IMR-90 (cell line): Measurements from ENCODE around the gene ATP9B. TPM values are rescaled to one million over a fixed set of nuclear protein-coding genes. Genes with fewer than 3 reads are reported as not detected.

Source experiments
- ATAC-seq: fragments of 200-7000 bp; cut with Tn5 transposase; 2 replicates; pipeline ENCODE4 v1.9.1; 2020; ENCODE audit warnings: low read depth, mild to moderate bottlenecking, moderate library complexity
- BruUV-seq: library from RNA; stranded (reverse); fragments of 400-500 nt; replicated peaks from 2 replicates; lab custom pipeline; 2021; lab: Mats Ljungman, UMichigan
- CTCF ChIA-PET: fragments of 300-600 bp; formaldehyde crosslinking; extraction: SDS; loops from one replicate; lab custom pipeline; 2021; ENCODE audit warnings: antibody characterized with exemption; lab: Yijun Ruan, JAX
- POLR2A ChIA-PET: fragments of 300-600 bp; sonication (Branson Sonifier 250); formaldehyde crosslinking; loops from one replicate; lab custom pipeline; 2022; ENCODE audit warnings: antibody characterized with exemption; ENCODE audit not compliant: unreplicated experiment; lab: Charles Lee
- DNase-seq: peaks from one replicate; pipeline ENCODE4 v3.0.0; 2013
- H2AFZ ChIP-seq: replicated peaks from 2 replicates; pipeline ENCODE3; 2013; ENCODE audit warnings: low read length, mild to moderate bottlenecking; ENCODE audit not compliant: poor library complexity
- H2AK5ac ChIP-seq: 2 replicates; pipeline ENCODE4 v1.6.1; 2013; ENCODE audit warnings: low read depth, low read length, inconsistent platforms
- H2AK9ac ChIP-seq: replicated peaks from 2 replicates; pipeline ENCODE3; 2013; ENCODE audit warnings: mild to moderate bottlenecking, low read depth, low read length, moderate library complexity; ENCODE audit not compliant: poor library complexity
- H2BK120ac ChIP-seq: 2 replicates; pipeline ENCODE4 v1.6.1; 2013; ENCODE audit warnings: low read depth, low read length, inconsistent platforms
- H2BK15ac ChIP-seq: 3 replicates; pipeline ENCODE4 v1.6.1; 2013; ENCODE audit warnings: low read depth, low read length, inconsistent platforms
- H2BK20ac ChIP-seq: 2 replicates; pipeline ENCODE4 v1.6.1; 2013; ENCODE audit warnings: low read depth, mild to moderate bottlenecking, inconsistent platforms, low read length, moderate library complexity
- H2BK5ac ChIP-seq: 2 replicates; pipeline ENCODE4 v1.6.1; 2013; ENCODE audit warnings: mild to moderate bottlenecking, low read depth, low read length, inconsistent platforms; ENCODE audit not compliant: poor library complexity, severe bottlenecking
- H3K14ac ChIP-seq: replicated peaks from 2 replicates; pipeline ENCODE4 v1.6.1; 2013; ENCODE audit warnings: low read depth, low read length, inconsistent platforms
- H3K18ac ChIP-seq: 2 replicates; pipeline ENCODE4 v1.6.1; 2013; ENCODE audit warnings: low read depth, low read length, control low read depth
- H3K23ac ChIP-seq: 2 replicates; pipeline ENCODE4 v1.6.1; 2013; ENCODE audit warnings: low read depth, low read length, inconsistent platforms
- H3K27ac ChIP-seq: 2 replicates; pipeline ENCODE4 v1.5.1; 2013; ENCODE audit warnings: mild to moderate bottlenecking, control low read depth, low read length; ENCODE audit not compliant: insufficient read depth
- H3K27me3 ChIP-seq: 2 replicates; pipeline ENCODE4 v1.6.1; 2013; ENCODE audit warnings: low read length; ENCODE audit not compliant: control insufficient read depth, insufficient read depth
- H3K36me3 ChIP-seq: 2 replicates; pipeline ENCODE4 v1.6.1; 2013; ENCODE audit warnings: low read length, mixed read lengths; ENCODE audit not compliant: control insufficient read depth, insufficient read depth
- H3K4ac ChIP-seq: 2 replicates; pipeline ENCODE4 v1.6.1; 2013; ENCODE audit warnings: low read depth, low read length, inconsistent platforms
- H3K4me1 ChIP-seq: 2 replicates; pipeline ENCODE4 v1.6.1; 2013; ENCODE audit warnings: low read length, mixed read lengths; ENCODE audit not compliant: control insufficient read depth, insufficient read depth
- H3K4me2 ChIP-seq: 2 replicates; pipeline ENCODE4 v1.6.1; 2013; ENCODE audit warnings: low read depth, mild to moderate bottlenecking, control low read depth, low read length, moderate library complexity
- H3K4me3 ChIP-seq: 2 replicates; pipeline ENCODE4 v1.5.1; 2013; ENCODE audit warnings: low read depth, mild to moderate bottlenecking, control low read depth, low read length, moderate library complexity; ENCODE audit not compliant: insufficient read depth
- H3K56ac ChIP-seq: 2 replicates; pipeline ENCODE4 v1.6.1; 2013; ENCODE audit warnings: low read length, inconsistent platforms; ENCODE audit not compliant: insufficient read depth; ENCODE audit errors: extremely low read depth
- H3K79me1 ChIP-seq, 2 experiments: 2 replicates each; pipeline ENCODE4 v1.6.1; 2013; ENCODE audit warnings: low read length in 2 of 2, inconsistent platforms in 1 of 2, low read depth in 1 of 2
- H3K9ac ChIP-seq: 2 replicates; pipeline ENCODE4 v1.6.1; 2013; ENCODE audit warnings: low read depth, low read length, control low read depth
- H3K9me1 ChIP-seq: 2 replicates; pipeline ENCODE4 v1.6.1; 2013; ENCODE audit warnings: low read length, inconsistent platforms; ENCODE audit not compliant: insufficient read depth
- H3K9me3 ChIP-seq: 2 replicates; pipeline ENCODE4 v1.6.1; 2013; ENCODE audit warnings: low read length; ENCODE audit not compliant: control insufficient read depth, insufficient read depth
- H4K20me1 ChIP-seq: 2 replicates; pipeline ENCODE4 v1.6.1; 2013; ENCODE audit warnings: low read length, inconsistent platforms; ENCODE audit not compliant: insufficient read depth
- H4K5ac ChIP-seq: 2 replicates; pipeline ENCODE4 v1.6.1; 2013; ENCODE audit warnings: mild to moderate bottlenecking, low read depth, low read length, control low read depth
- H4K8ac ChIP-seq, 2 experiments: 2 replicates each; pipeline ENCODE4 v1.6.1; 2013; ENCODE audit warnings: low read depth in 2 of 2, low read length in 2 of 2, control low read depth in 1 of 2, inconsistent platforms in 1 of 2
- H4K91ac ChIP-seq: 2 replicates; pipeline ENCODE4 v1.6.1; 2013; ENCODE audit warnings: low read depth, low read length, inconsistent platforms; ENCODE audit not compliant: insufficient read depth
- BHLHE40 ChIP-seq: fragments of 150-350 bp; IDR thresholded peaks from 2 replicates; pipeline ENCODE4 v1.6.1; 2016; ENCODE audit warnings: mild to moderate bottlenecking, low read depth, low read length
- CHD1 ChIP-seq: IDR thresholded peaks from 2 replicates; pipeline ENCODE4 v1.6.1; 2012; ENCODE audit warnings: low read depth, low read length, improper control_type of control experiment
- ELK1 ChIP-seq: fragments of 150-350 bp; IDR thresholded peaks from 2 replicates; pipeline ENCODE4 v1.6.1; 2016; ENCODE audit warnings: low read depth, mild to moderate bottlenecking, low read length, moderate library complexity, borderline replicate concordance
- MAFK ChIP-seq: IDR thresholded peaks from 2 replicates; pipeline ENCODE4 v1.6.1; 2012; ENCODE audit warnings: low read depth, low read length, improper control_type of control experiment
- MAZ ChIP-seq: IDR thresholded peaks from 2 replicates; pipeline ENCODE4 v1.6.1; 2012; ENCODE audit warnings: low read depth, mild to moderate bottlenecking, low read length, improper control_type of control experiment, moderate library complexity, borderline replicate concordance
- MXI1 ChIP-seq: IDR thresholded peaks from 2 replicates; pipeline ENCODE4 v1.6.1; 2012; ENCODE audit warnings: low read depth, mild to moderate bottlenecking, low read length, moderate library complexity, borderline replicate concordance
- POLR2A ChIP-seq: IDR thresholded peaks from 2 replicates; pipeline ENCODE4 v1.6.1; 2012; ENCODE audit warnings: mild to moderate bottlenecking, low read depth, low read length
- RAD21 ChIP-seq: IDR thresholded peaks from 2 replicates; pipeline ENCODE4 v1.6.1; 2012; ENCODE audit warnings: low read length, improper control_type of control experiment
- RCOR1 ChIP-seq: IDR thresholded peaks from 2 replicates; pipeline ENCODE4 v1.6.1; 2012; ENCODE audit warnings: mild to moderate bottlenecking, low read length, improper control_type of control experiment; ENCODE audit not compliant: insufficient replicate concordance
- RFX5 ChIP-seq: IDR thresholded peaks from 2 replicates; pipeline ENCODE4 v1.8.0; 2012; ENCODE audit warnings: low read depth, mild to moderate bottlenecking, low read length, moderate library complexity
- WGBS, 2 experiments: methylation state at CpG; one replicate each; pipeline versions ENCODE4 v1.1.5 to v1.1.7; 2013; ENCODE audit warnings: missing lambda C conversion rate in 2 of 2; ENCODE audit not compliant: insufficient read length in 1 of 2; ENCODE audit errors: extremely low coverage in 2 of 2; 5-methylcytosine and 5-hydroxymethylcytosine counted together
- dilution Hi-C: fragments of 300-500 bp; cut with HindIII; formaldehyde crosslinking; loops from one replicate; pipeline ENCODE4 v1.14.3; 2018; ENCODE audit warnings: low sequenced_read_pairs; ENCODE audit not compliant: unreplicated experiment
- in situ Hi-C: fragments of 300-500 bp; cut with MboI; formaldehyde crosslinking; loops from 3 replicates; pipeline ENCODE4 v1.14.3; 2019; ENCODE audit warnings: low sequenced_read_pairs, inconsistent platforms, mixed read lengths
- intact Hi-C: fragments of 100-400 bp; cut with micrococcal nuclease; formaldehyde crosslinking; loops from 2 replicates; pipeline ENCODE4 v1.10.0; 2022
- polyA plus RNA-seq, 3 experiments: library from polyadenylated mRNA; depleted of rRNA; stranded (reverse); fragments of >200 nt; gene quantifications; 2 replicates each; pipeline ENCODE4 v1.2.3, GENCODE V29; 2012; ENCODE audit warnings: low replicate concordance in 1 of 3
- total RNA-seq: library from RNA; depleted of rRNA; stranded (reverse); fragments of >200 nt; gene quantifications from 2 replicates; pipeline ENCODE4 v1.2.3, GENCODE V29; 2012

Gene ATP9B
- total and polyA plus RNA-seq, 2 of the 4 experiments (the other 2 are of a cell fraction), result 11.0 to 11.5 TPM

- no TSS peak for BruUV-seq
- no peak overlapping the region for H3K4me2 ChIP-seq
- ChIA-PET POLR2A (no interaction called here), CTCF (no interaction called here)
- H3K79me1 ChIP-seq, result no peaks in the 10 kb centered on the region
- no peak overlapping the region for H2BK120ac ChIP-seq
- H4K5ac ChIP-seq, result no peak overlapping the region
- H3K9me3 ChIP-seq, result no peaks in the 10 kb centered on the region
- no peak overlapping the region for H3K9ac ChIP-seq
- no peak overlapping the region for H3K14ac ChIP-seq
- no peak overlapping the region for H3K56ac ChIP-seq
- no peak overlapping the region for H3K4ac ChIP-seq
- no peak overlapping the region for H2AK5ac ChIP-seq
- 0 out of 2 replicates have a peak, but pooled peaks cover 3% of the 10 kb centered on the region for H3K36me3 ChIP-seq
- H3K4me3 ChIP-seq, result no peak overlapping the region
- H2BK20ac ChIP-seq, result no peak overlapping the region
- H3K27ac ChIP-seq, result no peak overlapping the region
- 96% methylated on average over 4 of the region's 15 CpGs; no CpG with 5 or more reads in 1 of the 2 experiments for WGBS, 2 experiments
- H4K91ac ChIP-seq, result no peak overlapping the region
- H4K20me1 ChIP-seq, result no peaks in the 10 kb centered on the region; the same call in 1 of the 2 replicates
- dilution Hi-C loops (no loop called here), in situ Hi-C loops (no loop called here), intact Hi-C loops (no loop called here)
- no peak for ATAC-seq
- no peak for DNase-seq
- no peak overlapping the region for H4K8ac ChIP-seq
- TF ChIP-seq RFX5 (no peak), BHLHE40 (no peak), MAFK (no peak), RAD21 (no peak), MXI1 (no peak), POLR2A (no peak), ELK1 (no peak), CHD1 (no peak), MAZ (no peak), RCOR1 (no peak)
- H2AFZ ChIP-seq, result no peak overlapping the region
- no peak overlapping the region for H2AK9ac ChIP-seq
- H3K18ac ChIP-seq, result no peak overlapping the region
- H3K27me3 ChIP-seq, result no peaks in the 10 kb centered on the region
- H3K9me1 ChIP-seq, result peaks cover 12% of the 10 kb centered on the region; the same call in 1 of the 2 replicates
- no peak overlapping the region for H2BK5ac ChIP-seq
- no peak overlapping the region for H2BK15ac ChIP-seq
- H3K4me1 ChIP-seq, result peaks cover 4% of the 10 kb centered on the region; the same call in 1 of the 2 replicates
- no peak overlapping the region for H3K23ac ChIP-seq
These were observed 251.1 kb downstream of the ATP9B start for GRCh38 chr18:79320216-79320850.
